Fibroblast of mammary gland (primary cell): ENCODE measurements around the gene PNMA6A.
"Not testable (repeated sequence)": the region's sequence is repeated elsewhere in the genome, so short reads cannot be mapped to it uniquely, and the experiment has no call there.

Experiments
- DNase-seq: peaks from one replicate; pipeline ENCODE4 v3.0.0-alpha.2; 2010; ENCODE audit warnings: low read depth
- H3K4me3 ChIP-seq: 2 replicates; pipeline ENCODE4 v1.5.1; 2011; ENCODE audit warnings: low read depth, mild to moderate bottlenecking, low read length, moderate library complexity; ENCODE audit not compliant: control insufficient read depth
- CTCF ChIP-seq: conservative IDR thresholded peaks from 2 replicates; pipeline ENCODE4 v1.5.1; 2011; ENCODE audit warnings: low read depth, low read length, inconsistent platforms; ENCODE audit not compliant: control insufficient read depth, insufficient read depth

The PNMA6A gene

GRCh38 chrX:153071909-153072583 lies at the start of gene PNMA6A:
Gene PNMA6A (plus strand): TSS chrX:153072454. CDS start chrX:153073063, 609 bp downstream.
- not testable (repeated sequence) for H3K4me3 ChIP-seq, DNase-seq

GRCh38 chrX:153026501-153026900 lies 45.8 kb upstream of the PNMA6A start:
- DNase-seq, H3K4me3 ChIP-seq: not testable (repeated sequence)

GRCh38 chrX:153028487-153028886 lies 43.8 kb upstream of the PNMA6A start:
- not testable (repeated sequence) for DNase-seq, H3K4me3 ChIP-seq

- no peak overlapping the region for H3K4me3 ChIP-seq
- DNase-seq = no peak
- no peak for TF ChIP-seq CTCF
Observed at GRCh38 chrX:153029162-153029561, 43.1 kb upstream of the PNMA6A start.

- DNase-seq = peak; percentile 14
- no peak for TF ChIP-seq CTCF
- H3K4me3 ChIP-seq = no peak overlapping the region
Observed at GRCh38 chrX:153029875-153030274, 42.4 kb upstream of the PNMA6A start.

- TF ChIP-seq CTCF = no peak
- no peak for DNase-seq
- H3K4me3 ChIP-seq = no peak overlapping the region
Observed at GRCh38 chrX:153030801-153031200, 41.5 kb upstream of the PNMA6A start.

- peak; percentile 35 for DNase-seq
- peak overlapping the region; percentile 17 for H3K4me3 ChIP-seq
- TF ChIP-seq CTCF = peak; percentile 51
Observed at GRCh38 chrX:153032397-153033118, 39.7 kb upstream of the PNMA6A start.

GRCh38 chrX:153049093-153049492 lies 23.2 kb upstream of the PNMA6A start:
- H3K4me3 ChIP-seq = no peak overlapping the region
- no peak for TF ChIP-seq CTCF
- DNase-seq = no peak
